ENCODE measurements around the gene AGBL1. TPM values are rescaled to one million over a fixed set of nuclear protein-coding genes. Genes with fewer than 3 reads are reported as not detected.

The AGBL1 gene
- total RNA-seq, 1 donor, result not detected

- no peak for DNase-seq (ENCODE audit: low read depth)
- no peak for TF ChIP-seq CTCF (IDR thresholded peaks at IDR 0.05; ENCODE audit: insufficient read depth, low read depth, low read length)
- H3K4me3 ChIP-seq (ENCODE audit: low read depth, low read length), result no peak overlapping the region
Observed at GRCh38 chr15:86167841-86168240, 88.2 kb downstream of the AGBL1 start.

GRCh38 chr15:86178845-86179244 is 99.2 kb downstream of the AGBL1 start:
- TF ChIP-seq CTCF (IDR thresholded peaks at IDR 0.05; ENCODE audit: insufficient read depth, low read depth, low read length), result no peak
- H3K4me3 ChIP-seq (ENCODE audit: low read depth, low read length), result no peak overlapping the region
- DNase-seq (ENCODE audit: low read depth), result no peak

DNA sequence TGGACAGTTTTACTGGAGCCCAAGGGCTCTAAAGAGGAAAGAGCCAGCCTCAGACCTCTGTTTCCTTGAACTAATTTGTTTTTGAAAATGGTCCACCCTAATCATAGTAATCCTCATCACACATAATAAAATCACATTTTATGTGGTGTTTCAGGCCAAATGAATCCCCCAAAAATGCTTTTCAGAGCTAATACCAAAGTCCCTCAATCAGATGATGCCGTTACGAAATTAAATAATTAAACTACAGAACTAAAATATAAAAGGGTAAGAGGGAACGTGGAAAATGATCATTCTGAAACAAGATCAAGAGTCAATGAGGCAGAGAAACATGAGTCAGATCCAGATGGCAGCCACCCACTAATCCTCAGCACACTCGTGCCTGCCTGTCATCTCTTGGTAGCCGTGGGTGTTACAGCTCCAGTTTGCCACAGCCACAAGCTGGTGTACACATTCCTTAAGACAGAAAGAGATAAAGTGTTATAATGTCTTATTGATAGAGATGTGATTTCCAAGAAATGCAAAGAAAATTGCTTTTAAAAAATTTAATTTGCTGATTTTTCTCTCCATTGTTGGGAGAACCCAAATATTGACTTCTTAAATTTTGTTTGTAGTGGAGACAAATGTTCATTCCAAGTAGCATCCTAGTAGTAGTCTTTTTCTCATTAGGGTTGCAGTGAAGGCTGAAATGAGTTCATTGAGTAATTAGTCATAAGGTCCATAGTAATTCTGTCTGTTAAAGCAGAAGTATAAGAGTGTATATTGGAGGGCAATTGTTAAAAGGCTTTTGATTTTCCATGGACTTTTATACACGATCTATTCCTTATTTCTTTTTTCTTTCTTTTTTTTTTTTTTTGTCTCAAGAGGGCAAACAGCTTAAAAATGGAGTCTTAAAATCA is 104.2 kb downstream of the AGBL1 start:
- no peak for TF ChIP-seq CTCF (IDR thresholded peaks at IDR 0.05; ENCODE audit: insufficient read depth, low read depth, low read length)
- no peak overlapping the region for H3K4me3 ChIP-seq (ENCODE audit: low read depth, low read length)
- DNase-seq (ENCODE audit: low read depth), result no peak

DNA sequence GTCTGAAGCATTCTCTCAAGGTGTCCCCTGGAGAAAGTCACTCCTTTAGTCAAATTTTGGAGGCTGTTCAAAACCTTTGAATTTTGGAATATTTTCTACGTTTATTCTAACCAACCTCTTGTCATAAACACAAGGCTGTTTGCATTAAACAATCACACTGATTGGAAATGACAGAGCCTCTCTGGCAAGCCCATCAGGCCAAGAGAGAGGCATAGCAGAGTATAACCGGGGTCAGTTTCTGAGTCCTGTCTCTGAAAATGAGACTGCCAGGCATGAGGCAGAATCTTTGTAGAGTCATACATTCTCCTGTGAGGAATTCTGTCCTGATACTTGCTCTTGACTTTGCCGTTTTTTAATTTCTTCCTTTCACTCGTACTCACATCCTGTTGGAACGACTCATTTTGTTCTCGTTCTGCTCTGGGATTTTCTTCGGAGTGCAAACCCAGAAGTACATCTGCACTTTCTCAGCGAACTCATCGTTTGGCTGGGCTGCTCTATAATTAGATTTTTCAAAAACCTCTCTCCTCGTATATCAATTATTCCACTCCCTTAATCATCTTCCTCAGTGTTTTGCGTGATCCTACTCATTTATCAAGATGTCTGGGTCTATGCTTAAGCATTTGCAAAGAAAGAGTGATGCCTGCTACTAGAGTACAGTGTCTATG is 114.2 kb downstream of the AGBL1 start:
- no peak for TF ChIP-seq CTCF (IDR thresholded peaks at IDR 0.05; ENCODE audit: insufficient read depth, low read depth, low read length)
- H3K4me3 ChIP-seq (ENCODE audit: low read depth, low read length), result no peak overlapping the region
- no peak for DNase-seq (ENCODE audit: low read depth)

- no peak for TF ChIP-seq CTCF (IDR thresholded peaks at IDR 0.05; ENCODE audit: insufficient read depth, low read depth, low read length)
- H3K4me3 ChIP-seq (ENCODE audit: low read depth, low read length), result no peak overlapping the region
- DNase-seq (ENCODE audit: low read depth), result no peak
Observed at GRCh38 chr15:86197770-86198169, 118.1 kb downstream of the AGBL1 start.

- no peak for TF ChIP-seq CTCF (IDR thresholded peaks at IDR 0.05; ENCODE audit: insufficient read depth, low read depth, low read length)
- no peak for DNase-seq (ENCODE audit: low read depth)
- no peak overlapping the region for H3K4me3 ChIP-seq (ENCODE audit: low read depth, low read length)
Observed at GRCh38 chr15:86199467-86200145, 119.9 kb downstream of the AGBL1 start.
